ENCODE data around the gene SLC24A3.

The SLC24A3 gene

GRCh38 chr20:19384940-19385339 is 172.5 kb downstream of the SLC24A3 start:
- no peak for DNase-seq (ENCODE audit: low spot score)

- no peak for DNase-seq (ENCODE audit: low spot score)
Measured at GRCh38 chr20:19387251-19387650, 174.8 kb downstream of the SLC24A3 start.

GRCh38 chr20:19392344-19393130 is 180.1 kb downstream of the SLC24A3 start:
- no peak for DNase-seq (ENCODE audit: low spot score)

GRCh38 chr20:19396460-19397081 is 184.1 kb downstream of the SLC24A3 start:
- DNase-seq (ENCODE audit: low spot score): no peak

GRCh38 chr20:19397226-19397625 is 184.8 kb downstream of the SLC24A3 start:
- no peak for DNase-seq (ENCODE audit: low spot score)

- peak; percentile 2 for DNase-seq (ENCODE audit: low spot score)
Measured at GRCh38 chr20:19397666-19398065, 185.2 kb downstream of the SLC24A3 start.

- no peak for DNase-seq (ENCODE audit: low spot score)
Measured at GRCh38 chr20:19401096-19401495, 188.7 kb downstream of the SLC24A3 start.

- DNase-seq (ENCODE audit: low spot score): no peak
Measured at GRCh38 chr20:19403549-19403948, 191.1 kb downstream of the SLC24A3 start.

GRCh38 chr20:19404826-19405225 is 192.4 kb downstream of the SLC24A3 start:
- DNase-seq (ENCODE audit: low spot score): no peak

GRCh38 chr20:19405958-19406357 is 193.5 kb downstream of the SLC24A3 start:
- DNase-seq (ENCODE audit: low spot score): no peak

GRCh38 chr20:19406381-19406780 is 193.9 kb downstream of the SLC24A3 start:
- DNase-seq (ENCODE audit: low spot score): no peak

- DNase-seq (ENCODE audit: low spot score): no peak
Measured at GRCh38 chr20:19407196-19407595, 194.8 kb downstream of the SLC24A3 start.

- DNase-seq (ENCODE audit: low spot score): no peak
Measured at GRCh38 chr20:19407736-19408135, 195.3 kb downstream of the SLC24A3 start.

- DNase-seq (ENCODE audit: low spot score): no peak
Measured at GRCh38 chr20:19408971-19409370, 196.5 kb downstream of the SLC24A3 start.

GRCh38 chr20:19411811-19412210 is 199.4 kb downstream of the SLC24A3 start:
- DNase-seq (ENCODE audit: low spot score): no peak

- DNase-seq (ENCODE audit: low spot score): no peak
Measured at GRCh38 chr20:19412254-19412653, 199.8 kb downstream of the SLC24A3 start.

- no peak for DNase-seq (ENCODE audit: low spot score)
Measured at GRCh38 chr20:19414600-19414999, 202.2 kb downstream of the SLC24A3 start.

GRCh38 chr20:19415786-19416185 is 203.3 kb downstream of the SLC24A3 start:
- no peak for DNase-seq (ENCODE audit: low spot score)

- DNase-seq (ENCODE audit: low spot score): no peak
Measured at GRCh38 chr20:19416627-19417026, 204.2 kb downstream of the SLC24A3 start.

GRCh38 chr20:19419396-19419795 is 207.0 kb downstream of the SLC24A3 start:
- DNase-seq (ENCODE audit: low spot score): no peak

GRCh38 chr20:19423097-19423899 is 210.9 kb downstream of the SLC24A3 start:
- no peak for DNase-seq (ENCODE audit: low spot score)

- DNase-seq (ENCODE audit: low spot score): no peak
Measured at GRCh38 chr20:19423900-19424620, 211.6 kb downstream of the SLC24A3 start.

Data from NAMALWA (cell line).